Raji (cell line): Measurements from ENCODE around the gene HEMK1.

Experiments used
- POLR2A ChIP-seq: IDR thresholded peaks from 2 replicates; pipeline ENCODE4 v1.6.1; 2011; ENCODE audit warnings: low read depth, low read length, control low read depth; ENCODE audit not compliant: insufficient read depth

Gene HEMK1

DNA sequence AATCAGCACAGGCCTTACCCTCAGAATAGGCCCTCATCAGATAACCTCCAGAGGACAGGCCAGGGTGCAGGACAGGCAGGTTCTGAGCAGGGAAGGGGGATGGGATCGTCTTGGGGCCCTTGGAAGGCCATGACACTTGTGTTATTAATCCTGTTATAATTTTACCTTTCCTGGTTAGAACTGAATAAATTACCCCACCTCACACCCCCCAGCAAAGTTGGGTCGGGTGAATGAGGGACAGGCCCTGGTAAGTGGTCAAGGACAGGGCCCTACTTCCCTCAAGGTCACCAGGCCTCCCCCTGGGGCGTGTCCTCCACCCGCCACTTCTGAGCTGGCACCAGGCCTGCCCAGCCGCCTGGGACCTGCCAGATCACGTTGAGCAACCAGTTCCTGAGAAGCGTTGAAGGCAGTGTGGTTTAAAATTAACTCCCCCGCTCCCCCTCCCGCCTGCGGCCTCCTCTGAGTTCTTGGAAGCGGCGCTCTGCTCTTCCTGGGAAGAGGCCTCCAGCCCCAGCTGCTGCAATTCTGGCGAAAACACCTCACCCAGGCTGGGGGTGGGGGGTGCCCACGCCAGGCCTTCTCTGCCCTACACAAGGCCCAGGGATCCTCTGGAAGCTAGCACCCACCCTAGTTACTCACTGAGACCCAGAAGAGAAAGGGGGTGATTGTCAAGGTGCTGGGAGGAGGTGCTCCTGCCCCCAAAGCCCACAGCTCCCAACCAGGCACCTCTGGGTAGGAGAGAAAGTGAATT, 31.7 kb downstream of the HEMK1 start:
- TF ChIP-seq POLR2A, result no peak

GRCh38 chr3:50602595-50603191, 33.4 kb downstream of the HEMK1 start:
- no peak for TF ChIP-seq POLR2A

GRCh38 chr3:50603261-50604109, 34.2 kb downstream of the HEMK1 start:
- TF ChIP-seq POLR2A, result no peak

DNA sequence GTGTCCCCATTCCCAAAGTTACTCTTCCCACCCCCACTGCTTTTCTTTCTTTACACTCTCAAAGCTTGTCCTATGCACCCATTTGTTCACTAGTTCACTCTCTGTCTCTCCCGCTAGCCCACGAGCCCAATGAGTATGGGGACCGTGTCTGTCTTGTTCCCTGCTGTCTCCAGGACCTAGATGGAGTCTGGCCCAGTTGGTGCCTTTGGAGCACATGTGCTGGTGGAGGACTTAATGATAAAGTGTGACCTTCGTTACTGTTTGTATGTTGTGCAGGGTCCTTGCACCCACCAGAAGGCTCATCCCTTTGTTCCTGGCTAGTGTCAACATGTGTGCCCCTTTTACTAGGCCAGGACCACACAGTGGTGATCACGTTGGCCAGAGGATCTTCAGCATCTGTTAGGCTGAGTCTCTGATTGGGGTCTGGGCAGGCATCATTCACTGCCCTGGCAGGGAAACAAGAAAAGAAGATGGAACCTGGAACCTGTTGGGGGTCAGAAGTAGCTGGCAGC, 34.8 kb downstream of the HEMK1 start:
- TF ChIP-seq POLR2A, result no peak

- TF ChIP-seq POLR2A, result no peak
These were observed 35.6 kb downstream of the HEMK1 start for GRCh38 chr3:50604628-50605588.

DNA sequence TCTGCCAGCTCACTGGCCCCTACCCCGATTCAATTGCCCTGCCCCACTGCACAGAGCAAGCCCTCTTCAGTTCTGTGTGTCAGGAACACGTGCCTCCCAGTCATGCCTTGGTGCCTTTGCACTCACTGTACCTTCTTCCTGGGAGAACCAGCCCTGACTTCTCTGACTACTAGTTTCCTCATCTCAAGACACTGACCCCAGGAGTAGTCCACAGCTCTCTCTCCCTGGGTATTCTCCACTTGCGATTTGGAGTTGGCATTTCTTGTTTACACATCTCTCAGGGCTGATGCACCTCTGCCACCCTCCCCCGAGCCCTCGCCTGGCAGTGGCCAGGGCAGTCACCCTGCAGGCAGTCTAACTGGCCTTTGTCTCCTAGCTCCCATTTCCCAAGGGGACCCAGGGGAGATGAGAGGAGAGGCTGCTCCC, 36.6 kb downstream of the HEMK1 start:
- no peak for TF ChIP-seq POLR2A

DNA sequence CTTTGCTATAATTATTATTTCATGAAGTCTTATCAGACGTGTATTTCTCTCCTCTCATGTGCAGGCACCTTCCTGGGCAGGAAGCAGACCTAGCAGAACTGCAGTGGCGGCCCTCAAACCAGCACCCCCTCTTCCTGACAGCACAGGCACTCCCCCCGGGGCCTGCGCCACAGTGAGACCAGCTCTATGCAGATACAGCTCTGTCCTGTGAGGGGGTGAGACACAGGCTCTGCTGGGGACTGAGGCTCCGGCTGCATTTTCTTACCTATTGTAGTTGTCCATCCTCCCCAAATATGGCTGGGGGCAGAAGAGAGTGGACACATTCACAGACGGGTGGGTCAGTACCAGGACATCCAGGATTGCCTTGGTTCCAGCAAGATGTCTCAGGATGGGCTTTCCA, 37.3 kb downstream of the HEMK1 start:
- no peak for TF ChIP-seq POLR2A

GRCh38 chr3:50607271-50608091, 38.2 kb downstream of the HEMK1 start:
- no peak for TF ChIP-seq POLR2A

- no peak for TF ChIP-seq POLR2A
These were observed 39.0 kb downstream of the HEMK1 start for GRCh38 chr3:50608278-50608677.

DNA sequence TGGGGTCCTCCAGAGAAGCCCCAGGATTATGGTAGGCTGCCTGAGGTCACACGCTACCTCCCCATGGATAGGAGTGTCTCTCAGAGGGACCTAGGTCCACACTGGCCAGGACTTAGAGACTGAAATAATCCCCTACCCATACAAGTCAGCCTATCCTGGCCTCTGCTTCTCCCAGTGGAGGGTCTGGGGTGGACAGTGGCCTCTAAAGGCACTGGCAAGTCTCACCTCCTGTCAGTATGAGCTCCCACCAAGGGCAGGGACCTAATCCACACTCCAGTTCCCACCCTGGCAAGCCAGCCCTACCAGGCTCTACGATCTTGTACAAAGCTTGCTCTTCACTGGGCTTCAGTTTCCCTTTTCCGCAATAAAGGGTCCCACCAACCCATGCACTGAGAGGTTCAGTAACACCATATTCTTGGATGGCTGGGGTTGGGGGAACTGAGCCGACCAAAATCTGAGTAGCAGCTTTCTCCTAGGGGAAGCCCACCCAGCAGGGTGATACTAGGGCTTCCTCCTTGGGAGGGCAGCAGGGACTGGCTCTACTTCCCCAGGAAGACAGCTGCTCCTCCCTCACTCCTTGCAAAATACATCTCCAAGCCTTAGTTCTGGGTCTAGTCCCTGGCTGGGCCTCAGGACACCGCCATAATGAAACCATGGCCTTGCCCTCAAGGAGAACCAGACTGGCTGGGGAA, 39.9 kb downstream of the HEMK1 start:
- no peak for TF ChIP-seq POLR2A

GRCh38 chr3:50609763-50610085, 40.4 kb downstream of the HEMK1 start:
- no peak for TF ChIP-seq POLR2A

DNA sequence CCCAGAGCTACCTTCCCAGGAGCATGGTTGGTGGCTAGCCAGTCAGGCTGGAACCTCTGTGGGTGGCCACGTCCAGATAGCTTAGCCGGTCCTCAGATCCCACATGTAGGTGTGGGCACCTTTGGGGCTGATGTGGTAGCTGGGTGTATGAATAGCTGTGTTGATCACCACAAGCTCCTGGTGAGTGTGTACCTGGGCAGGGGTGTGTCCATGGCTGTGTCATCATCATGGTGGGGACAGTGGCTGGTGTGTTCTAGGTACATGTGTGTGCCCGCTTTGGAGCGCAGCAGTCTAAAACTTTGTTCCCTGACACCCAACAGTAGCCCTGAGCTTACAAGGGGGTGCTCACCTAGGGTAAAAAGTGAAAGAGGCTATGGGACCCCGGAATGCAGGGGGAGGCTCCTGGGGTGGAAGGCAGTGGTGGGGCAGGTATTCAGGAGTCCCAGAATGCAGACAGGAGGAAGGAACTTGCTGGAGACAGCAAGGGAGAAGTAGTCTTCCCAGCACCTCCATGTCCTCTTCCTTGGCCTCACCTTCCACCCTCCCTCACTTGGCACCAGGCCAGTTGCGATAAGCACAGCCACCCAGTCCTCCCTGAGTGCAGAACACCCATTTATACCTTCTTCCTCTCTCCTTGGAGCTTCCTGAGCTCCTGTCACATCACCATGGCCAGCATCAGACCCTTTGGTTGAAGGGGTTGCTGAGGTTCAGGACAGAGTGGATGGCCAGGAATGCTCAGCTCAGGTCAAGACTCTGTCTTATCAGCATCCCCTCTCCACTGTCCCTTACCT, 41.1 kb downstream of the HEMK1 start:
- TF ChIP-seq POLR2A, result no peak
